T-cell (primary cell): ENCODE measurements around the gene PFKFB3. TPM values are rescaled to one million over a fixed set of nuclear protein-coding genes. Genes with fewer than 3 reads are reported as not detected.
A peak's percentile ranks its signal among the peaks of the same experiment; 100 is the strongest.

Source experiments
- ATAC-seq, 4 experiments: fragments of 200-7000 bp in 3 of 4; fragments of 150-1000 bp in 1 of 4; cut with Tn5 transposase; replicated peaks in 1 of 4; 1 replicate in 3 of 4; 2 replicates in 1 of 4; pipeline ENCODE4 v1.10.0; 2021; ENCODE audit warnings: moderate library complexity in 3 of 4, mild to moderate bottlenecking in 2 of 4, moderate number of reproducible peaks in 1 of 4
- CTCF ChIA-PET, 2 donors: fragments of 300-600 bp; sonication (Branson Sonifier 250); formaldehyde crosslinking; loops; one replicate each; lab custom pipeline; 2022; ENCODE audit warnings: antibody characterized with exemption in 2 of 2; lab: Charles Lee
- POLR2A ChIA-PET, 2 donors: fragments of 300-600 bp; sonication (Branson Sonifier 250); formaldehyde crosslinking; loops; one replicate each; lab custom pipeline; 2022; ENCODE audit warnings: antibody characterized with exemption in 2 of 2; lab: Charles Lee
- DNase-seq, 35 experiments: peaks; one replicate each; pipeline versions ENCODE4 v3.0.0 to v3.0.0-alpha.2; 2013 to 2023
- H3K27ac ChIP-seq: one replicate; pipeline ENCODE4 v1.5.1; 2013; ENCODE audit warnings: low read length
- H3K27me3 ChIP-seq, 2 experiments: replicated peaks in 1 of 2; 1 replicate in 1 of 2; 2 replicates in 1 of 2; pipeline versions ENCODE4 v1.6.1 to v1.7.0; 2013; ENCODE audit warnings: low read length in 1 of 2, mixed read lengths in 1 of 2; ENCODE audit not compliant: control insufficient read depth in 2 of 2, insufficient read depth in 2 of 2; ENCODE audit errors: extremely low read depth in 1 of 2
- H3K36me3 ChIP-seq, 2 donors: 1 replicate in 1 of 2; 2 replicates in 1 of 2; pipeline versions ENCODE4 v1.6.1 to v1.7.0; 2013; ENCODE audit warnings: low read length in 1 of 2; ENCODE audit not compliant: control insufficient read depth in 2 of 2, insufficient read depth in 1 of 2; ENCODE audit errors: extremely low read depth in 1 of 2
- H3K4me1 ChIP-seq, 2 experiments: 1 replicate in 1 of 2; 2 replicates in 1 of 2; pipeline versions ENCODE4 v1.6.1 to v1.7.0; 2013; ENCODE audit warnings: low read length in 2 of 2, mixed read lengths in 1 of 2; ENCODE audit not compliant: insufficient read depth in 2 of 2, control insufficient read depth in 1 of 2; ENCODE audit errors: extremely low read depth in 1 of 2
- H3K4me3 ChIP-seq, 2 donors: 1 replicate in 1 of 2; 2 replicates in 1 of 2; pipeline versions ENCODE4 v1.5.1 to v1.7.0; 2013; ENCODE audit warnings: mild to moderate bottlenecking in 2 of 2, low read length in 1 of 2, moderate library complexity in 1 of 2; ENCODE audit not compliant: control insufficient read depth in 1 of 2; ENCODE audit errors: extremely low read depth in 1 of 2
- H3K9me3 ChIP-seq: 2 replicates; pipeline ENCODE4 v1.7.0; 2013
- H3K27ac Mint-ChIP-seq, 2 donors: one replicate each; pipeline ENCODE4 v1.8.0; 2020 to 2021; ENCODE audit warnings: mild to moderate bottlenecking in 2 of 2, mixed read lengths in 2 of 2
- H3K27me3 Mint-ChIP-seq, 2 donors: one replicate each; pipeline ENCODE4 v1.8.0; 2021 to 2022; ENCODE audit warnings: mixed read lengths in 2 of 2
- H3K36me3 Mint-ChIP-seq: one replicate; pipeline ENCODE4 v1.8.0; 2021; ENCODE audit warnings: mixed read lengths
- H3K4me1 Mint-ChIP-seq, 3 donors: one replicate each; pipeline ENCODE4 v1.8.0; 2020 to 2022; ENCODE audit warnings: mixed read lengths in 3 of 3, mild to moderate bottlenecking in 1 of 3
- H3K4me3 Mint-ChIP-seq, 3 donors: one replicate each; pipeline ENCODE4 v1.8.0; 2020 to 2022; ENCODE audit warnings: mild to moderate bottlenecking in 3 of 3, mixed read lengths in 3 of 3, moderate library complexity in 3 of 3
- H3K9me3 Mint-ChIP-seq, 3 donors: one replicate each; pipeline ENCODE4 v1.8.0; 2020 to 2022; ENCODE audit warnings: mixed read lengths in 3 of 3
- WGBS: methylation state at CpG from one replicate; pipeline ENCODE4 v1.1.5; 2013; ENCODE audit warnings: missing lambda C conversion rate; ENCODE audit not compliant: insufficient coverage; 5-methylcytosine and 5-hydroxymethylcytosine counted together
- total RNA-seq, 35 experiments: library from RNA in 6 of 35; stranded (reverse) in 6 of 35; fragments of 120-200 nt in 1 of 35; gene quantifications; one replicate each; pipeline versions ENCODE4 v1.2.1 to v1.2.4 and lab custom pipeline; 2013 to 2026

The PFKFB3 gene
- total RNA-seq, 5 donors from 2014 or later (not counting 1 experiment from before 2014, with no cell fraction given), result 48.7 to 99.2 (median 93.9) TPM

DNA sequence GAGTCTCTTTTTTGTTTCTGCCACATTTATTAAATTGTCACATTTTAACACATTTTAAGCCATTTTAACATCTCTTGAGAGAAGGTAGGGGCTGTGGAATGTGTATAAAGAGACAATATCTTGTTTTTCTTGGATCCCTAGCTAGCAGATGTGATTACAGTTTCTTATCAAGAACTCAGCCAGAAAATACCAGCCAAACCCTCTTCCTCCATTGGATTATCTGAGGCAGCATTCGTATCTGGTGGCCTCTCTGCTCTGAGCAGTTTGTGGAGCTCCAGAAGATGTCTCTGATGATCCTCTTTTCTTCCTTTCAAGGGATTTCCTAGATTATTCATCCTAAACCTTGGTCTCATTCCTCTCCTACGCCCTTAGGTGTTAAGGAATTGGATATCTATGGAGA is 35.3 kb upstream of the PFKFB3 start:
- H3K27ac Mint-ChIP-seq, result peak overlapping the region; percentile 58 to 97

GRCh38 chr10:6168084-6168483 is 34.6 kb upstream of the PFKFB3 start:
- Histone ChIP-seq H3K9me3 (no peaks in the 10 kb centered on the region), H3K27ac (no peak overlapping the region), H3K4me1 (peaks cover 27 to 68% of the 10 kb centered on the region in 2 experiments), H3K27me3 (no peaks in the 10 kb centered on the region), H3K36me3 (peaks cover 0 to 23% of the 10 kb centered on the region in 2 donors), H3K4me3 (no peak overlapping the region)
- DNase-seq (no peak), ATAC-seq (no peak)
- CTCF ChIA-PET, result no interaction called here
- WGBS, result 90% methylated on average over 3 of the region's 3 CpGs
- Mint-ChIP-seq H3K27ac (peak overlapping the region; percentile 58 to 97), H3K36me3 (no peaks in the 10 kb centered on the region), H3K4me3 (no peak overlapping the region), H3K4me1 (peaks cover 82 to 87% (median 85%) of the 10 kb centered on the region in 3 donors), H3K27me3 (no peaks in the 10 kb centered on the region), H3K9me3 (no peaks in the 10 kb centered on the region)
- POLR2A ChIA-PET, result interaction anchor here in 1 of 2 donors (0.6 kb wide), 1 partner anchor 117 kb away, joined by 3 read pairs; no protein-coding TSS in a partner anchor

More for the DNA sequence above, 35.3 kb upstream of the PFKFB3 start:
- ATAC-seq (no peak), DNase-seq (no peak)
- H3K36me3 ChIP-seq, result peaks cover 0 to 23% of the 10 kb centered on the region in 2 donors
- ChIA-PET CTCF (no interaction called here), POLR2A (interaction anchor here (0.5 to 0.6 kb wide), 4 partner anchors 60 to 243 kb away, joined by 3 to 4 read pairs (median 4); no protein-coding TSS in a partner anchor)
- H3K4me3 Mint-ChIP-seq, result no peak overlapping the region
- peaks cover 82 to 87% (median 85%) of the 10 kb centered on the region in 3 donors for H3K4me1 Mint-ChIP-seq
- H3K9me3 ChIP-seq, result no peaks in the 10 kb centered on the region
- peaks cover 28 to 68% of the 10 kb centered on the region in 2 experiments for H3K4me1 ChIP-seq
- H3K4me3 ChIP-seq, result no peak overlapping the region
- no peaks in the 10 kb centered on the region for H3K27me3 Mint-ChIP-seq
- no peak overlapping the region for H3K27ac ChIP-seq
- H3K9me3 Mint-ChIP-seq, result no peaks in the 10 kb centered on the region
- H3K27me3 ChIP-seq, result no peaks in the 10 kb centered on the region
- no peaks in the 10 kb centered on the region for H3K36me3 Mint-ChIP-seq
- WGBS, result 100% methylated on average over 1 of the region's 2 CpGs

DNA sequence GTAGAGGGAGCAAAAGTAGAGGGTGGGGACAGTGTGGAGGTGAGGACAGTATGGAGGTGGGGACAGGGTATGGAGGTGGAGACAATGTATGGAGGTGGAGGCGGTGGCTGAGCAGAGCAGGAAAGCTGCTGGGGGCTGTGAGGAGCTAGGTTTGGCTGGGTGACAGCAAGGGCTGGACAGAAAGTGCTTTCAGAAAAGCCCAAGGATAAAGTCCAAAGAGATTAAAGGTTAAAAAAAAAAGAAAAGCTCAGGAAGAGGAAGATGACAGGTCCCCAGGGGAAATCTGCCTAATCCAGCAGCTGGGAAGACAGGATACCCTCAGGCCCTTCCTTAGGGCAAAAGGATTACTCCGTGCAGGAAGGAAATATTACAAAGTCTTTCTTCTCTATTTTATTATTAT is 32.1 kb upstream of the PFKFB3 start:
- no peak overlapping the region for H3K27ac ChIP-seq
- POLR2A ChIA-PET, result interaction anchor here in 1 of 2 donors (0.5 kb wide), 1 partner anchor 239 kb away, joined by 3 read pairs; no protein-coding TSS in a partner anchor
- Mint-ChIP-seq H3K27me3 (no peaks in the 10 kb centered on the region), H3K36me3 (no peaks in the 10 kb centered on the region), H3K4me1 (peaks cover 86 to 88% (median 87%) of the 10 kb centered on the region in 3 donors), H3K4me3 (no peak overlapping the region), H3K9me3 (no peaks in the 10 kb centered on the region), H3K27ac (peak overlapping the region in 1 of 2 donors; percentile 45)
- H3K36me3 ChIP-seq, result peaks cover 0 to 24% of the 10 kb centered on the region in 2 donors
- H3K9me3 ChIP-seq, result no peaks in the 10 kb centered on the region
- H3K4me1 ChIP-seq, result peaks cover 27 to 63% of the 10 kb centered on the region in 2 experiments
- ATAC-seq, result no peak
- no peaks in the 10 kb centered on the region for H3K27me3 ChIP-seq
- CTCF ChIA-PET, result interaction anchor here in 1 of 2 donors (1.0 kb wide), 1 partner anchor 231 kb away, joined by 3 read pairs; no protein-coding TSS in a partner anchor
- no peak overlapping the region for H3K4me3 ChIP-seq
- 92% methylated on average over 1 of the region's 2 CpGs for WGBS
- DNase-seq, result no peak

DNA sequence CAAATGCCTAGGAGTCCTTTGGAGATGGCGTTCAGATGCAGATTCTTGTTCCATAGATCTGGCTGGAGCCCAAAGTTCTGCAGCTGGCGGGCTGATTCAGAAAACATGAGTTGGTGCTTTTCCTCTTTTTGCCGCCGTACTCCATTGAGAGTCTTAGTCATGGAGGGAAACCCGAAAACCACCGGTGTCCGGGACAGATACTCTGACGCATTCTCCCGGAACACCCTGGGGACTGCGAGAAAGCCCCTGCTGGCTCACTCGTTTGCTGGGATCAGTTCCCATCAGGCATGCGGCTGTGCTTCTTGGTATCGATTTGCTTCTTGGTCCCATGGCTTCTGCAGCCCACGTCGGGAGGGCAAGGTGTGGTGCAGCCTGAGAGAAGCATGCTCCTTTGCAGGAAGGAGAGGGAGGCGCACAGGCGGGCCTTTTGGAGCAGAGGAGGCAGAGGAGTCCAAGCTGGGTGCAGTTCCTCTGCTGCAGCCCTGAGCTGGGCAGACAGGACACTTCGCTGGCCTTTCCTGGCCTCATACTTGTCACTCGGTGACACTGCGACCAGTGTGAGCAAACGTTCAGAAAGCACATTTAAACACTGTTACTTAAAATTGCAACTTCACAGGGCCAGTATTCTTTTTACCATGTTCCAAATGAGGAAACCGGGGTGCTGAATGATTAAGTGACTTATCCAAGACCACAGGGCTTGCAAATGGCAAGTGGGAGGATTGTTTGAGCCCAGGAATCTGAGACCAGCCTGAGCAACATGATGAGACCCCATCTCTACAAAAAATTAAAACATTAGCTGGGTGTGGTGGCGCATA is 30.6 kb upstream of the PFKFB3 start:
- peak in 1 of 35 experiments; percentile 39 for DNase-seq
- 75% methylated on average over 18 of the region's 23 CpGs for WGBS
- Histone ChIP-seq H3K4me1 (peaks cover 25 to 66% of the 10 kb centered on the region in 2 experiments), H3K36me3 (peaks cover 0 to 16% of the 10 kb centered on the region in 2 donors), H3K9me3 (no peaks in the 10 kb centered on the region), H3K27me3 (no peaks in the 10 kb centered on the region), H3K4me3 (no peak overlapping the region), H3K27ac (peak overlapping the region; percentile 56)
- CTCF ChIA-PET, result interaction anchor here (0.5 to 1.6 kb wide), 10 partner anchors 9 to 262 kb away, joined by 3 to 27 read pairs (median 6); partner anchors contain the start of gene PFKFB3 (in 2 of the 2)
- Mint-ChIP-seq H3K36me3 (no peaks in the 10 kb centered on the region), H3K4me3 (peak overlapping the region in 1 of 3 donors; percentile 75), H3K4me1 (peaks cover 84 to 89% (median 89%) of the 10 kb centered on the region in 3 donors), H3K27ac (peak overlapping the region; percentile 90), H3K9me3 (no peaks in the 10 kb centered on the region), H3K27me3 (no peaks in the 10 kb centered on the region)
- no peak for ATAC-seq
- POLR2A ChIA-PET, result interaction anchor here in 1 of 2 donors (0.6 kb wide), 1 partner anchor 15 kb away, joined by 4 read pairs; no protein-coding TSS in a partner anchor

DNA sequence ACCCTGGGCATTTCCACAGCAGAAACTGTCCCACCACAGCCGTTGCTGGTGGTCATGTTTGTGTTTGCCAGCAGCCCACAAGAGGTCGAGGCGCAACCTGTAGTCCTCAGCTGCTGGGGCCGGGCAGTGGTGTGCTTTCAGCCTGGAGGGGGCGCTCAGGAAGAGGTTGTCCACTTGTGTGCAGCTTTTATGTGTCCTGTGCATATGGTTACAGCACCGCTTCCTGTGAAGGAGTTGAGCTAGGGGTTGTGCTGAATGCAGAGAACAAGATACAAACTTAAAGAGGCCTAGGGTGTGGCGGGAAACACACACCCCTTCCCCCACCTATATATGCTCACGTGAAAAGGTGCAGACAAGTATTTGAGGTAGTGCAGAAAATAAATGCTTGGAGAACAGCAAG is 29.5 kb upstream of the PFKFB3 start:
- H3K27me3 ChIP-seq, result no peaks in the 10 kb centered on the region
- Mint-ChIP-seq H3K36me3 (no peaks in the 10 kb centered on the region), H3K27ac (peak overlapping the region; percentile 90), H3K9me3 (no peaks in the 10 kb centered on the region), H3K4me1 (peaks cover 84 to 85% (median 84%) of the 10 kb centered on the region in 3 donors), H3K27me3 (no peaks in the 10 kb centered on the region), H3K4me3 (peak overlapping the region in 2 of 3 donors; percentile 37 to 75)
- CTCF ChIA-PET, result interaction anchor here (0.5 to 1.6 kb wide), 18 partner anchors 10 to 434 kb away, joined by 3 to 27 read pairs (median 4); partner anchors contain the start of gene PFKFB3 (in 1 of the 2)
- peak overlapping the region in 1 of 2 donors; percentile 10 for H3K4me3 ChIP-seq
- no peaks in the 10 kb centered on the region for H3K9me3 ChIP-seq
- H3K4me1 ChIP-seq, result peaks cover 24 to 70% of the 10 kb centered on the region in 2 experiments
- POLR2A ChIA-PET, result interaction anchor here in 1 of 2 donors (0.5 to 0.6 kb wide), 3 partner anchors 91 to 175 kb away, joined by 3 read pairs; no protein-coding TSS in a partner anchor
- DNase-seq (peak; percentile 34 to 85 (median 69)), ATAC-seq (peak; percentile 92 to 98 (median 96))
- 0% methylated on average over 1 of the region's 8 CpGs for WGBS
- peak overlapping the region; percentile 56 for H3K27ac ChIP-seq
- H3K36me3 ChIP-seq, result peaks cover 0 to 8% of the 10 kb centered on the region in 2 donors
